ENCODE measurements around the gene FBXL17. TPM values are rescaled to one million over a fixed set of nuclear protein-coding genes. Genes with fewer than 3 reads are reported as not detected.

Gene FBXL17
- total RNA-seq, 4 donors from 2014 or later, result 14.9 to 62.5 (median 20.6) TPM

DNA sequence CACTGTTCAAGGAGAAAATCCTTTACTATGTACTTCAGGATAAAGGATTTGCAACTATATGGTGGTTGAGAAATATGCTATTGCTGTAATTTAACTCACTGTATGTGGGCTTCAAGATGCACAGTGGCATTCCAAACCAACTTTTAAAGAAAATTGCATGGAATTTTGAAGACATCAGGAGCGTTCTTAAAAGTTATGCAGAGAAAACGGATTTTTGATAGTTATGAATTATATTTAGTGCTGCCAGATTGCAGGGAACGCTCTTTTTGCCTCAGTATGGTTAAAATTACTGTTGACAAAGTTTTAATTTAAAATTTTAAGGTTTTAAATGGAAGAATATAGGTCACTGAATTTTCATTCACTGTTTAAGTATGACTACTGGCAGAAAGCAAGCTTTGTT, 375.1 kb downstream of the FBXL17 start:
- DNase-seq (ENCODE audit: low spot score in 2 of 2), result no peak
- Histone ChIP-seq H3K27ac (no peak overlapping the region), H3K4me3 (no peak overlapping the region), H3K36me3 (no peaks in the 10 kb centered on the region), H3K27me3 (no peaks in the 10 kb centered on the region), H3K4me1 (no peaks in the 10 kb centered on the region), H3K9me3 (no peaks in the 10 kb centered on the region)
- WGBS, result 93% methylated on average over 3 of the region's 3 CpGs
- TF ChIP-seq EP300 (IDR thresholded peaks at IDR 0.05), result no peak
- TF ChIP-seq, protein P1, sequence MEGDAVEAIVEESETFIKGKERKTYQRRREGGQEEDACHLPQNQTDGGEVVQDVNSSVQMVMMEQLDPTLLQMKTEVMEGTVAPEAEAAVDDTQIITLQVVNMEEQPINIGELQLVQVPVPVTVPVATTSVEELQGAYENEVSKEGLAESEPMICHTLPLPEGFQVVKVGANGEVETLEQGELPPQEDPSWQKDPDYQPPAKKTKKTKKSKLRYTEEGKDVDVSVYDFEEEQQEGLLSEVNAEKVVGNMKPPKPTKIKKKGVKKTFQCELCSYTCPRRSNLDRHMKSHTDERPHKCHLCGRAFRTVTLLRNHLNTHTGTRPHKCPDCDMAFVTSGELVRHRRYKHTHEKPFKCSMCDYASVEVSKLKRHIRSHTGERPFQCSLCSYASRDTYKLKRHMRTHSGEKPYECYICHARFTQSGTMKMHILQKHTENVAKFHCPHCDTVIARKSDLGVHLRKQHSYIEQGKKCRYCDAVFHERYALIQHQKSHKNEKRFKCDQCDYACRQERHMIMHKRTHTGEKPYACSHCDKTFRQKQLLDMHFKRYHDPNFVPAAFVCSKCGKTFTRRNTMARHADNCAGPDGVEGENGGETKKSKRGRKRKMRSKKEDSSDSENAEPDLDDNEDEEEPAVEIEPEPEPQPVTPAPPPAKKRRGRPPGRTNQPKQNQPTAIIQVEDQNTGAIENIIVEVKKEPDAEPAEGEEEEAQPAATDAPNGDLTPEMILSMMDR (IDR thresholded peaks at IDR 0.05), result no peak
- no peak for TF ChIP-seq POLR2AphosphoS5 (IDR thresholded peaks at IDR 0.05)
- no peak for TF ChIP-seq POLR2A (IDR thresholded peaks at IDR 0.05)

DNA sequence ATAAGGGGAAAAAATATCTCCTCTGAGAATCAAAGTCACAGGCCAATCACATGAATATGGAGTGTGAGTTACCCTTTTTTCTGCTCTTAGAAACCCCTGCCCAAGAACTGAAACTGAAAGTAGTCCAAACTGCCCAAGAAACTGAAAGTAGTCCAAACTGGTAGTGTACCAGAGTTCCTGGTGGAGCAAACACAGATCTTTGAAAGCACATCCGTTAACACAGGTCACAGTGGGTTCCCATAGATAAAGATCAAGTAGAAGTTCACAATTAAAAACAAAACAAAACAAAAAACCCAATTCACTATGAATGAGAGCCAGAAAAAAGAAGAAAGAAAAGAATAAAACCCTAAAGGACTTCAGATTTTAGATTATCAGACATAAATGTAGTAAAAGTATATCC, 378.7 kb downstream of the FBXL17 start:
- Histone ChIP-seq H3K4me1 (no peaks in the 10 kb centered on the region), H3K36me3 (no peaks in the 10 kb centered on the region), H3K9me3 (no peaks in the 10 kb centered on the region), H3K27me3 (no peaks in the 10 kb centered on the region), H3K4me3 (no peak overlapping the region), H3K27ac (no peak overlapping the region)
- no peak for DNase-seq (ENCODE audit: low spot score in 2 of 2)
- 21% methylated on average over 1 of the region's 1 CpG for WGBS
- TF ChIP-seq, protein P1 (IDR thresholded peaks at IDR 0.05), result no peak
- TF ChIP-seq EP300 (IDR thresholded peaks at IDR 0.05) (no peak), POLR2AphosphoS5 (IDR thresholded peaks at IDR 0.05) (no peak), POLR2A (IDR thresholded peaks at IDR 0.05) (no peak)

DNA sequence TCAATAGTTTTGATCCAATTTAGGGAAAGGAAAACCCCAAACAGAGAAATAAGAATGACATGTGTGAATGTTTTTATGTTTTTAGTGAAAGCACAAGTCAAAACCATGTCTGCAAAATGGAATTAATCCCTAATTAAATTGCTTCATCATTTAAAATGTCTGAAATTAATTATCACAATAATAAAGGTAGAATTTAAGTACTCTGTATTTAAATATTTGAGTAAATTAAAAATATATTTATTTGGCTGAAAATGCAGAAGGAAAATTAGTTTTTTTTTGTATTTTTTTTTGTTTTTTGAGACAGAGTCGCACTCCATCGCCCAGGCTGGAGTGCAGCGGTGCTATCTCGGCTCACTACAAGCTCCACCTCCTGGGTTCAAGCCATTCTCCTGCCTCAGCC, 380.7 kb downstream of the FBXL17 start:
- no peaks in the 10 kb centered on the region for H3K4me1 ChIP-seq
- H3K27ac ChIP-seq, result no peak overlapping the region
- 96% methylated on average over 4 of the region's 4 CpGs for WGBS
- no peak for DNase-seq (ENCODE audit: low spot score in 2 of 2)
- no peak for TF ChIP-seq POLR2A (IDR thresholded peaks at IDR 0.05)
- no peak for TF ChIP-seq EP300 (IDR thresholded peaks at IDR 0.05)
- TF ChIP-seq, protein P1 (IDR thresholded peaks at IDR 0.05), result no peak
- no peak for TF ChIP-seq POLR2AphosphoS5 (IDR thresholded peaks at IDR 0.05)
- H3K36me3 ChIP-seq, result no peaks in the 10 kb centered on the region
- no peaks in the 10 kb centered on the region for H3K27me3 ChIP-seq
- H3K9me3 ChIP-seq, result no peaks in the 10 kb centered on the region
- no peak overlapping the region for H3K4me3 ChIP-seq

DNA sequence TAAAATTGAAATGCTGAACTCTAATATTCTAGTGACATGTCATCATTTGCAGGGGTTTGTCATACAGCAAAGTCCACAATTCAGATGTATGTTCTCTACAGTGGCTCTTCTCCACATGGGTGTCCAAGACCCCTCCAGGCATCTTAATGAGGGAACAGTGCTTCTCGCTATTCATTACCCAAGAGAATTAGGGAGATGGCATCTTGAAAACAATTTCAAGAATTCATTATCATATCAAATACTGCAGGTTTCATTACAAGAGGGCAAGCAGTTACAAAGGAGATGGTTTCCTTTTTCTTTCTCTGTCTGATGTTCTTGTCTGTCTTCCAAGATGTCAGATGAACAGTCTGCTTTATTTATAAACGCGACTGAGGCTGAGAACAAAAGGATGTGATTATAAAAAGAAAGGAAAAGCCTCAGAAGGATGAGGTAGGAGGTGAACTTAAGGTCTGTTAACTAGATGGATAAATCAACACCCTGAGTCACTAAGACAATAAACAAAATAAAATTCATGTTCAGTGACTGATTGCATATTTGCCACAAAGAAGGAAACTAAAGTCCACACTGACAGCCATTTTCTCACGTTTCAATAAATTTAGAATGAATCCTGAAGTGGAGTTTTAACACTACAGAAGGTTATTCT, 384.4 kb downstream of the FBXL17 start:
- H3K4me3 ChIP-seq, result no peak overlapping the region
- 66% methylated on average over 4 of the region's 4 CpGs for WGBS

GRCh38 chr5:107993341-107993740, 388.6 kb downstream of the FBXL17 start:
- H3K27me3 ChIP-seq, result no peaks in the 10 kb centered on the region
- no peaks in the 10 kb centered on the region for H3K4me1 ChIP-seq
- H3K36me3 ChIP-seq, result no peaks in the 10 kb centered on the region
- WGBS, result 91% methylated on average over 2 of the region's 2 CpGs
- TF ChIP-seq, protein P1 (IDR thresholded peaks at IDR 0.05), result no peak
- no peak for TF ChIP-seq POLR2A (IDR thresholded peaks at IDR 0.05)
- no peak for TF ChIP-seq POLR2AphosphoS5 (IDR thresholded peaks at IDR 0.05)
- TF ChIP-seq EP300 (IDR thresholded peaks at IDR 0.05), result no peak
- H3K27ac ChIP-seq, result no peak overlapping the region
- no peak for DNase-seq (ENCODE audit: low spot score in 2 of 2)
- H3K9me3 ChIP-seq, result no peaks in the 10 kb centered on the region
- H3K4me3 ChIP-seq, result no peak overlapping the region

More for the DNA sequence above, 384.4 kb downstream of the FBXL17 start:
- Histone ChIP-seq H3K9me3 (no peaks in the 10 kb centered on the region), H3K27ac (no peak overlapping the region), H3K4me1 (no peaks in the 10 kb centered on the region), H3K27me3 (no peaks in the 10 kb centered on the region), H3K36me3 (no peaks in the 10 kb centered on the region)
- TF ChIP-seq, protein P1 (IDR thresholded peaks at IDR 0.05), result no peak
- no peak for TF ChIP-seq POLR2AphosphoS5 (IDR thresholded peaks at IDR 0.05)
- no peak for TF ChIP-seq EP300 (IDR thresholded peaks at IDR 0.05)
- TF ChIP-seq POLR2A (IDR thresholded peaks at IDR 0.05), result no peak
- no peak for DNase-seq (ENCODE audit: low spot score in 2 of 2)
